HG03439 (cell line): ENCODE results near the gene AARS2.
"Not testable (repeated sequence)": the region's sequence is repeated elsewhere in the genome, so short reads cannot be mapped to it uniquely, and the experiment has no call there.

Experiments used
- ATAC-seq: cut with Tn5 transposase; IDR thresholded peaks from one replicate; pipeline ENCODE4 v1.9.1; 2021; ENCODE audit warnings: mild to moderate bottlenecking, moderate library complexity; ENCODE audit not compliant: unreplicated experiment

AARS2 gene

GRCh38 chr6:44312901-44313788 is at the start of gene AARS2:
AARS2 (minus strand) TSS chr6:44313347; CDS start chr6:44313323, 24 bp downstream.
- peak; percentile 87 for ATAC-seq

DNA sequence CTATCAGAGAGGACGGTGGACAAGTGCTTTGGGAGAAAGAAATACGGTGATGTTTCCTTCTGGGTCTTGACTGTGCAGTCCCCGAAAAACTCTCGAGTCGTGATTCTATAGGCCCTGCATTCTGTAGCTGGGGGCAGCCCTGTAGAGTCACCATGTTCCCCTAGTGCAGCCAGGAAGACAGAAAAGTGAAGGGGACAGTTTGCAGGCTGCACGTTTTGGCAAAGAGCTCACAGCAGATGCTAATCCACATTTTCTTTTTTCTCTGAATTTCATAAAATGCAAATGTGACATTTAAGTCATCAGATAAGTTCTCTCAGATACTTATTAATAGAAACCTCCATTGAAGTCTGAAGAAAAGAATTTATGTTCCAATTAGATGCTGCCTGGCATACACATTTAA is 48.8 kb upstream of the AARS2 start:
- ATAC-seq = no peak

DNA sequence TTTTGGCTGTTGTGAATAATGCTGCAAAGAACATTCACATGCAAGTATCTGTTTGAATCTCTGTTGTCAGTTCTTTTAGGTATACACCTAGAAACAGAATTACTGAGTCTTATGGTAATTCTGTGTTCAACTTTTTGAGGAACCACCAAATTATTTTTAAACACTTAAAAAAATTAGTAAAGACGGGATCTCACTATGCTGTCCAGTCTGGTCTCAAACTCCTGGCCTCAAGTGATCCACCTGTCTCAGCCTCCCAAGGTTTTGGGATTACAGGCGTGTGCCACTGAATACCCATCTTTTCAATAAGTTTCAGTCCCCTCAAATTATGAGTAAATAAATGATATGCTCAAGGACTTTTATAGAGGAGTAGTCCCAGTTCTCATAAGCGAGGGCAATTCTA is 46.8 kb upstream of the AARS2 start:
- no peak for ATAC-seq

GRCh38 chr6:44356487-44356886 is 43.3 kb upstream of the AARS2 start:
- ATAC-seq = no peak

GRCh38 chr6:44355640-44356039 is 42.5 kb upstream of the AARS2 start:
- no peak for ATAC-seq

GRCh38 chr6:44353336-44353735 is 40.2 kb upstream of the AARS2 start:
- no peak for ATAC-seq

DNA sequence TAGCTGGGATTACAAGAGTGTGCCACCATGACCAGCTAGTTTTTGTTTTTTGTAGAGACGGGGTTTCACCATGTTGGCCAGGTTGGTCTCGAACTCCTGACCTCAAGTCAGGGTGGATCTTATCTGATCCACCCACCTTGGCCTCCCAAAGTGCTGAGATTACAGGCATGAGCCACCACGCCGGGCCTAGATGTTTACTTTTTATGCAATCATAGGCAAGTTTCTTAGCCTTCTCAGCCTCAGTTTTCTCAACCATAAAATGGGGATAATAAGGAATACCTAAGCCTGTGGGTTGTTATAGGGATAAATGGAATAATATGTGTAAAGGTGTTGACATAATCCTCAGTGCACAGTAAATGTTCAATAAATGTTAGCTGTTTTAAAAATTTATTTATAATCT is 39.1 kb upstream of the AARS2 start:
- ATAC-seq = no peak

GRCh38 chr6:44350650-44350994 is 37.5 kb upstream of the AARS2 start:
- not testable (repeated sequence) for ATAC-seq

- ATAC-seq = no peak
Measured at GRCh38 chr6:44349904-44350649, 36.9 kb upstream of the AARS2 start.

DNA sequence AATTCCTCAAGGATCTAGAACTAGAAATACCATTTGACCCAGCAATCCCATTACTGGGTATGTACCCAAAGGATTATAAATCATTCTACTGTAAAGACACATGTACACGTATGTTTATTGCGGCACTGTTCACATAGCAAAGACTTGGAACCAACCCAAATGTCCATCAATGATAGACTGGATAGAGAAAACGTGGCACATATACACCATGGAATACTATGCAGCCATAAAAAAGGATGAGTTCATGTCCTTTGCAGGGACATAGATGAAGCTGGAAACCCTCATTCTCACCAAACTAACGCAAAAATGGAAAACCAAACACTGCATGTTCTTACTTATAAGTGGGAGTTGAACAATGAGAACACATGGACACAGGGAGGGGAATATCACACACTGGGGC is 33.7 kb upstream of the AARS2 start:
- not testable (repeated sequence) for ATAC-seq

DNA sequence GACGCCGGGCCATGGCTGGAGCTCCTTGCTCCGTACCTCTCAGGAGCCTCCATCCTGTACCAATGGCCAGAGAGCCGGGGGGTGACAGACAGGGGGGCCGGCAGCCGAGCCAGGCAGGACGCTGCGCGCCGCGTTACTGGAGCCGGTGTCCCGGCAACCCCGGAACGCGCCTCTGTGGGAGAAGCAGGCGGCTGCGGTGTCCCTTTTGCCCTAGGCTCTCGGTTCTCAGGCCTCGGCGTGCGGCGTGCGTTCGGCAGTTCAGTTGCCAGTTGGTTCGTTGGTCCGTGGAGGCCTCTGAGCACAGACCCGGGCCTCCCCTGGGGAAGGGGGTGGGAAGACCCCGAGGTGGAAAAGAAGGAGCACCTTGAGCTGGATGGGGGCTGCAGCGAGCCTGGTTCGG is 29.3 kb upstream of the AARS2 start, which contains the start of gene SPATS1:
TSS of gene SPATS1 (plus strand) at position 162 of the 400 bp plus-strand sequence. CDS start 446 bp downstream, outside the sequence.
- no peak for ATAC-seq

DNA sequence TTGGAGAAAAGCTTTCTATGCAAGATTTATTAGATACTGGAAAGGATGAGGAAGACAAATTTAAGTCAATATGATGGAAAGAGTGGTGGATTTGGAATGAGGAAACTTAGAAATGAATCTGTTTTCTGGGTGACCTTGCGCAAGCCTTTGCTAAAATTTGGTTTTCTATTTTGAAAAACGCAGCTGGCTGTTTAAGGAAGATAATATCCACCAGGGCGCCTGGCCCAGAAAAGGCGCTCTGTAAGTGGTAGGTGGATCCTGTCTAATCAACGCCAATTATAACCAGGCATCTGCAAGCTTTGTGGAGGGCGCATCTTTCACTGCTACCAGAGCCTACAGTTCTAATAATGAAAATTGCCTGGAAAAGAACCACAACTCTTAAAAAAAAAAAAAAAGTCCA is 28.9 kb upstream of the AARS2 start:
- no peak for ATAC-seq

DNA sequence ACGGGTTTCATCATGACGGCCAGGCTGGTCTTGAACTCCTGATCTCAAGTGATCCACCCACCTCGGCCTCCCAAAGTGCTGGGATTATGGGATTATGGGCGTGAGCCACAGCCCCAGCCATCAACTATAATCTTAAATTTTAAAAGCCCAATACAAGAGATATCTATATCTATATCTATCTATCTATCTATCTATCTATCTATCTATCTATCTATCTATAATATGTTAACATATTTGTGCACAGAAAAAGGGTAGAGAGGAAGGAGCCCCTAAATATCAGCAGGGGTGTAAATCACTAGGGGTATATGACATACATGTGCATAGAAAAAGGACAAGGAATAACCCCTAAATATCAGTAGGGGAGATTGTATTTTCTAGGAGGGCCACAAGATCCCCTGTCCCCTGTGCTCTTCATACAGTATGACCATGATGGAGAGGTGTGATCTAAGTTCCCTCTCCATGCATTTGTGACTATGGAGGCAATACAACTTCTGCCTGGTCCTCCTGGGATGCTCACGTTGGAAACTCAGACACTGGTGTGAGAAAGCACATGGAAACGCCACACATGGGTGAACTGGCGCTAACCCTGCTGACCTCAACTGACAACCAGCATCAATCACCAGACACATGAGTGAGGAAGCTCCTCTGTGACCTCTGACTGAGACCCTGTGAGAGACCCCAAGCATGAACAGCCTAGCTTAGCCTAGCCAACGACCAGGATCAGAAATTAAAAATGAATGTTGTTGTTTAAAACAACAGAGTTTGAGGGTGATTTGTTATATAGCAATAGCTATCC is 28.1 kb upstream of the AARS2 start:
- ATAC-seq = no peak

DNA sequence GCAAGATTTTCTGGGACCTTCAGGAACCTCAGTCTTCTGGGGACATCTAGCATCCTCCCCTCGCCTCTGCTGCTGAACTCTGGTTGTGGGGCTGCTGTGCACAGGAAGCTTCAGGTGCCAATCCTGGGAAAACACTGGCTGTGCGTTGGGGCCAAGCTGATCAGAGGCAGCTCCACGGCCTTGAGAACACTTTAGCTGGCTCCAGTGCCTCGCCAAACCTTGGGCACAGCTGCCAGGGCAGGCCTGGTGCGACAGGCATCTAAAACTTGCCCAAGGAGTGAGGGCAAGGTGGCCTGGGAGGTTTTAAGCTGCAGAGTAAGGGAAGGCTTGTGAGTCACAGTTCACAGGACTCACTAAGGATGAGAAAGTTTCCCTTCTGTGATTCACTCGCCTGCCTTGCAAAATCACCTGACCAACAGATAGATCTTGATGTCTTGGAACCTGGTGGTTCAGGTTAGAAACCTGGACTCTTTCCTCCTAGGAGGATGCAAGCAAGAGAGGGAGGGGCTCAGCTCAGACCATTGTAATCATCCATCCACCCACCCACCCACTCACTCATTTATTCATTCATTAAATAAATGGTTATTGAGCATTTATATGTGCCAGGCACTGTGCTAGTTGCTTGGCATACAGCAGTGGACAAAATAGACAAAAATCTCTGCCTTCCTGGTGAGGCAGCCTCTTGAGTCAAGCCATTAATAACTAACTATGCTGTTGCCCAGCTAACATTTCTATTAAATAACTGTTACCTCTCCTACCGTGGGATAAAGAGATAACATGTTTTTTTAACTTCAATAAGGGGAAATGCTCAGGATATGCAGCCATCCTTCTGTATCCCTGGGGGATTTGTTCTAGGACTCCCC is 26.8 kb upstream of the AARS2 start:
- ATAC-seq = no peak

DNA sequence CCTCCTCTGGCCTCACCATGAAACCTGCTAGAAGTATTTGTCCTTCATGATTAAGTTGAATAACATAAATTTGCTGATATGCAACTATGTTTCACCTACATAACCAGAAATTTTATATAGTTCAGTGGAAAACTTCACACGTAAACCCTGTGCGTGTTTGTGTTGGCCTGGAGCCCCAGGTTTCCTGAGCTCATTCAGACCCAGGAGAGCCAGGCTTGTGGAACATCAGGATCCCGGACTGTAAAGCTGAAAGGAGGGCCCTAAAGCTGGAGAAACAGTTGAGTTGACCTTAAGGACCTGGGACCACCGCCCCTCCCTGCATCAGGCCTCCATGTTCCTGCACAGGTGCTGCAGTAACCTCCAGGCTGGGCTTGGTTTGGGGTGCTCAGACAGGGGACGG is 26.2 kb upstream of the AARS2 start:
- no peak for ATAC-seq

DNA sequence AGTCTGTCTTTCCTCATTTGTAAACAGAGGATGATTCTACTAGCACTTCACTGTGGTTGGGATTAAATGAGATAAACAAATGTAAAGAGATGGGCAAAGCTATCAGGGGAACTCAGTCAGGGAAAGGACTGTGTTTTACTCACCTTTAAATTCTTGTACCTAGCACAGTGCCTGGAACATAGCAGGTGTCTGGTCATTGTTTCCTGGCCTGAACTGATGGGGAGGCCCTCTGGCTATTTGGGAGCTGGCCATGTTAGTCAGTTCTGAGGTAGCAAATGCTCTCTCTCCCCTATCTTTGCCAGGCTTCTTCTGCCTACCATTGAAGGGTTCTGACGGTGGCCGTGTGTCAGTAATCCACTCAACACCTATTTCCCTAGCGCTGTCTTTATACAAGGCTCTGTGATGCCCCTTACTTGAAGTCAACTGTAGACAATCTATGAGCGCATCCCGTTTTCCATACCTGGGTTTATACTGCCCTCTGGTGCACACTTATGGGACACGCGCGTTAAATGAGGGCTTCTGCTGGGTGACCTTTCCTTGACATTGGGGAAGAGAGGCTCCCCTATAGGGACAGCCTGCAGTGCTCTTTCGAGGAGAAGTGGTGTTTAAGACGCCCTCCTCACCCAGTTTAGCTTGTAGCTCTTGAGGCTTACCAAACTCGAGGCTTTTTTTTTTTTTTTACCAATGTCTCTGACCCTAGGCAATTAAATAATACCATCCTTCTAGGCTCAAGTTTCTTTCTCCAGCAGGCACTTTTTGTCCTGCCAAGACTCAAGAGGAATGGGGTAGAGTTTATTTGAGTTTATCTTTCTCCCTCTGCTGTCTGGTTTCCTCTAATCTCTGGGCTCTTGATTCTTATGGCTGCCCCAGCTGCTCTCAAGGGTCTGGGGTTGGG is 25.3 kb upstream of the AARS2 start:
- ATAC-seq = peak; percentile 59

DNA sequence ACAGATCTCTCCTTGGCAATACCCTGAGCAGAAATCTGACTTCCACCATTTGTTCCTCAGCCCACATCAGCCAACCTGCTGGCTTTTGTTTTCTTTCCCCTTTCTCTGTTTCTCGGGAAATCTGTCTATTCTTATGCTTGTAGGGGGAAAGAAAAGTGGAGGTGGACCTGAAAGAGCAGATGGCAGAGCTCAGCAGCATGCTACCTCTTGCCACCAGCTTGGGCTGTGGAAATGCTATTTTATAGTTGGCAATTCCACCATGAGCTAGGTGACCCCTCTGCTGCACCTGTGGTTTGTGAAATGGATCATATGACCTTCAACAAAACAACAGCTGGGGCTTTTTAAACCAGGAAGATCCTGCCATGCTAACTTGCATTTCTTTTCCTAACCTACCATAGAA is 22.5 kb upstream of the AARS2 start:
- no peak for ATAC-seq

- no peak for ATAC-seq
Measured at GRCh38 chr6:44333942-44334341, 20.8 kb upstream of the AARS2 start.

DNA sequence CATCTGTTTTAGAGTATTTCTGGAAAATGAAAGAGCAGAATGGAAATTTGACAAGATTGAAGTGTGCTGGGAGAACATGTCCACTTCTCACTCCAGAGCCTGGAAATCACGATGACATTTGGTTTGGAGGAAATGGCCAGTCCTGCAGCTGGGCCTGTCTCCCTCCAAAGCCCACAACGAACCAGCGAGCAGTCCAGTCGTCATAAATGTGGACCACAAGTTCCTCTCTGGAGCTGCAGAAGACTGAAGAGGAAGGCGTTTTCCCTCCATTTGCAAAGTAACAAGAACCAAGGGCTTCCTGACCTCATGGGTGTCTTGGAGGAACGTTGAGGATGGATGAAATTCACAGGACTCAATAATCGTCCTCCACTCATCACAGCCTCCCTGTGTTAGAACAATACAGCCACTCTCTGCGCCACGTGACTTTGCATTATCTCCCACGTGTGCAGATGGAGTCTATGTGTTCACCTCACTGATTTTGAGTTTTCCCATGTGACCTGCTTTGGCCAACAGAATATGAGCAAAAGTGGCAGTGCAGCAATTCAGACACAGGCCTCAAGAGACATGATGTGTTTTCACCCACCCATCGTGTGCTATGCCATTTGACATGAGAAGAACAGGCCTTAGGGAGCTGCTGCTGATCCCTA is 20.2 kb upstream of the AARS2 start:
- ATAC-seq = no peak
